Amygdala (tissue), 56 donors: ENCODE results near the gene ADD2.
A peak's percentile ranks its signal among the peaks of the same experiment; 100 is the strongest.

Experiments used
- DNase-seq, 56 donors: peaks; one replicate each; lab custom pipeline; 2025; lab: John Stamatoyannopoulos, UW

ADD2 gene

GRCh38 chr2:70724366-70724765 lies 43.6 kb downstream of the ADD2 start:
- no peak for DNase-seq

GRCh38 chr2:70723286-70723885 lies 44.6 kb downstream of the ADD2 start:
- no peak for DNase-seq

GRCh38 chr2:70720124-70720523 lies 47.9 kb downstream of the ADD2 start:
- no peak for DNase-seq

- no peak for DNase-seq
These were observed 48.8 kb downstream of the ADD2 start for GRCh38 chr2:70719231-70719630.

GRCh38 chr2:70718736-70719135 lies 49.3 kb downstream of the ADD2 start:
- no peak for DNase-seq

GRCh38 chr2:70718241-70718640 lies 49.8 kb downstream of the ADD2 start:
- DNase-seq = no peak

- no peak for DNase-seq
These were observed 50.5 kb downstream of the ADD2 start for GRCh38 chr2:70717431-70718038.

- DNase-seq = no peak
These were observed 51.0 kb downstream of the ADD2 start for GRCh38 chr2:70716951-70717350.

- peak in 5 of 56 donors; percentile 11 to 27 (median 17) for DNase-seq
These were observed 51.8 kb downstream of the ADD2 start for GRCh38 chr2:70716131-70716743.

- DNase-seq = no peak
These were observed 52.7 kb downstream of the ADD2 start for GRCh38 chr2:70715071-70715985.

- DNase-seq = no peak
These were observed 53.7 kb downstream of the ADD2 start for GRCh38 chr2:70714141-70714905.

- no peak for DNase-seq
These were observed 55.1 kb downstream of the ADD2 start for GRCh38 chr2:70712916-70713315.

GRCh38 chr2:70711191-70711590 lies 56.8 kb downstream of the ADD2 start:
- DNase-seq = no peak

- DNase-seq = no peak
These were observed 57.8 kb downstream of the ADD2 start for GRCh38 chr2:70710038-70710690.

- no peak for DNase-seq
These were observed 58.5 kb downstream of the ADD2 start for GRCh38 chr2:70709275-70710037.

GRCh38 chr2:70708376-70709199 lies 59.4 kb downstream of the ADD2 start:
- DNase-seq = no peak

GRCh38 chr2:70707706-70708105 lies 60.3 kb downstream of the ADD2 start:
- no peak for DNase-seq
